ENCODE results near the gene RPS23.

Gene RPS23

GRCh38 chr5:82277987-82278710, at the start of gene RPS23:
RPS23 (minus strand) TSS chr5:82278354; CDS start chr5:82278323, 31 bp downstream.
- peak; percentile 73 for DNase-seq (ENCODE audit: low read depth, low spot score)

- no peak for DNase-seq (ENCODE audit: low read depth, low spot score)
Measured at GRCh38 chr5:82327941-82328340, 49.8 kb upstream of the RPS23 start.

- no peak for DNase-seq (ENCODE audit: low read depth, low spot score)
Measured at GRCh38 chr5:82325996-82326395, 47.8 kb upstream of the RPS23 start.

- no peak for DNase-seq (ENCODE audit: low read depth, low spot score)
Measured at GRCh38 chr5:82325155-82325554, 47.0 kb upstream of the RPS23 start.

GRCh38 chr5:82320966-82321365, 42.8 kb upstream of the RPS23 start:
- no peak for DNase-seq (ENCODE audit: low read depth, low spot score)

GRCh38 chr5:82319651-82320376, 41.7 kb upstream of the RPS23 start:
- no peak for DNase-seq (ENCODE audit: low read depth, low spot score)

GRCh38 chr5:82319192-82319591, 41.0 kb upstream of the RPS23 start:
- DNase-seq (ENCODE audit: low read depth, low spot score) = no peak

- DNase-seq (ENCODE audit: low read depth, low spot score) = no peak
Measured at GRCh38 chr5:82314964-82315758, 37.0 kb upstream of the RPS23 start.

- no peak for DNase-seq (ENCODE audit: low read depth, low spot score)
Measured at GRCh38 chr5:82313016-82313415, 34.9 kb upstream of the RPS23 start.

- DNase-seq (ENCODE audit: low read depth, low spot score) = no peak
Measured at GRCh38 chr5:82312373-82312856, 34.3 kb upstream of the RPS23 start.

- DNase-seq (ENCODE audit: low read depth, low spot score) = no peak
Measured at GRCh38 chr5:82309091-82309531, 31.0 kb upstream of the RPS23 start.

GRCh38 chr5:82308416-82308815, 30.3 kb upstream of the RPS23 start:
- no peak for DNase-seq (ENCODE audit: low read depth, low spot score)

- DNase-seq (ENCODE audit: low read depth, low spot score) = no peak
Measured at GRCh38 chr5:82307451-82307850, 29.3 kb upstream of the RPS23 start.

- no peak for DNase-seq (ENCODE audit: low read depth, low spot score)
Measured at GRCh38 chr5:82306151-82306550, 28.0 kb upstream of the RPS23 start.

GRCh38 chr5:82301190-82301589, 23.0 kb upstream of the RPS23 start:
- no peak for DNase-seq (ENCODE audit: low read depth, low spot score)

- no peak for DNase-seq (ENCODE audit: low read depth, low spot score)
Measured at GRCh38 chr5:82298668-82299067, 20.5 kb upstream of the RPS23 start.

GRCh38 chr5:82297711-82298110, 19.6 kb upstream of the RPS23 start:
- DNase-seq (ENCODE audit: low read depth, low spot score) = no peak

- DNase-seq (ENCODE audit: low read depth, low spot score) = no peak
Measured at GRCh38 chr5:82296929-82297328, 18.8 kb upstream of the RPS23 start.

GRCh38 chr5:82295959-82296531, 17.9 kb upstream of the RPS23 start:
- DNase-seq (ENCODE audit: low read depth, low spot score) = no peak

GRCh38 chr5:82295144-82295543, 17.0 kb upstream of the RPS23 start:
- no peak for DNase-seq (ENCODE audit: low read depth, low spot score)

GRCh38 chr5:82291420-82291819, 13.3 kb upstream of the RPS23 start:
- DNase-seq (ENCODE audit: low read depth, low spot score) = no peak

- no peak for DNase-seq (ENCODE audit: low read depth, low spot score)
Measured at GRCh38 chr5:82290908-82291307, 12.8 kb upstream of the RPS23 start.

Data from activated CD4-positive, CD25-positive, alpha-beta regulatory T cell treated with anti-CD3 and anti-CD28 coated beads, Interleukin-2, amount 50 U/mL, for 16 hours (primary cell).